ENCODE data around the gene STXBP5L.
A peak's percentile ranks its signal among the peaks of the same experiment; 100 is the strongest.
"Not testable (repeated sequence)": the region's sequence is repeated elsewhere in the genome, so short reads cannot be mapped to it uniquely, and the experiment has no call there.

The STXBP5L gene

GRCh38 chr3:120908030-120908794 is at the start of gene STXBP5L:
Gene STXBP5L (plus strand): TSS chr3:120908205. CDS start chr3:120909579, 1,374 bp downstream.
- peak; percentile 75 for DNase-seq

- no peak for DNase-seq
Observed at GRCh38 chr3:120858521-120858920, 49.5 kb upstream of the STXBP5L start.

- DNase-seq = peak; percentile 51
Observed at GRCh38 chr3:120864541-120864940, 43.5 kb upstream of the STXBP5L start.

DNA sequence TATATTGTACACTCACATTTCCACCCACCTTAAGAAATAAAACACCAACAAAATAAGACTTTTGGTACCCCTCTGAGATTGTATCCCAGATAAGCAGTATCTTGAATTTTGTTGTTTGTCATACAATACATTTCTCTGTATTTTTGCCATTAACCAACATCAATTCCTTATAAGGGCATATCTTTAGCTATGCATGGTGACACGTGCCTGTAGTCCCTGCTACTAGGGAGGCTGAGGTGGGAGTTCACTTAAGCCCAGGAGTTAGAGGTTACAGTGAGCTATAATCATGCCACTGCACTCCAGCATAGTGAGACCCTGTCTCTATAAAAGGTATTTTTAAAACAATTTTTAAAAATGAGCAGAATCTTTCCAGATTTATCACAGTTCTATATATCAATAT is 32.5 kb upstream of the STXBP5L start:
- no peak for DNase-seq

- no peak for DNase-seq
Observed at GRCh38 chr3:120875989-120876388, 32.0 kb upstream of the STXBP5L start.

GRCh38 chr3:120879411-120879810 is 28.6 kb upstream of the STXBP5L start:
- no peak for DNase-seq

DNA sequence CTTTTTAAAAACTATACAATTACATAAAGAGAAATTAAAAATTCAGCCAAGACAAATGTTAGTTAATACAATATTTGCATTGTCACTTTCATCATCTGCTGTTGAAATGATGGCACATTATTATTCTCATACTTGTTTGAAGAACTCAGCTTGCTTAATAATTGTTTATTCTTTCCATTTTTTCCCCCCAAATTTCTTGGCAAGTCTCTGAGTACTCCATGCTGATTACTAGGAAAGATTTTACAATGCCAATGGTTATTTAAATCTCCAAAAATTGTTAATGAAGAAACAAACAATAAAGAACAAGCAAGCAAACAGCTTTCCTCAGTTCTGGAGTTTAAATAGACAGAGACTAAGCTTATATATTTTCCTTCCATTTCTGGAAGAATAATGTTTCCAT is 15.1 kb upstream of the STXBP5L start:
- no peak for DNase-seq

DNA sequence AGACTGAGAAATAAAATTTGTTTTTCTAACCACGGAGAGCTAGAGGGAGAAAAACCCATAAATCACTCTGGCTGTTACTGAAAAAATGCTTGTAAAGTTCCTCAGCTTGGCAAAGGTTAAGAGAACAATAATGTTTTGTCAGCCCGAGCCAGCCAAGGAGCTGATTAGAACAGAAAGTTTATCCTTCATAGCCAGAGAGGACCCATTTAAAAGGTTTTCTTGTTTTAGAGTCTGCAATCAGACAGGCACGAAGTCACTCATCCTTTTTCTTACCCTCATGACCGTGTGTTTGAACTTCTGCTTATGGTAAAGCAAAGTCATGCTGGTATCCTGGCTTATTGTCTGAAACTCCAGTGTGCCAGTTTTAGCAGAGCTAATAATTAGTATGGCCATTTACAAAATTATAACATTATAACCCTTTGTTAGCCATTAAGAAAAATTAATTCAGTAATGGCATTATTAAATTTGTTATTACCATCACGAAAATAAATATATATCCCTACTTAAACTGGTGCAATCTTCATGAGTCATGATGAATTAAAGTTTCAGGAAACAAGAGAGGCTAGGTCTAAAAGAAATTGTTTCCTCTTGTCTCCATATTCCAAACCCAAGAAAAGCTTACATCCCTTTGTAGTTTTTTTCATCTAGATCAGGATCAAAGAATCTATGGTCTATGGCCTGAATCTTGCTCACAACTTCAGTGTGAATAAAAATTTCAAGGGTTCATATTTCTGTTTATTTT is 13.5 kb upstream of the STXBP5L start:
- DNase-seq = no peak

- DNase-seq = not testable (repeated sequence)
Observed at GRCh38 chr3:120901716-120902115, 6.3 kb upstream of the STXBP5L start.

GRCh38 chr3:120903221-120903620 is 4.8 kb upstream of the STXBP5L start:
- DNase-seq = peak; percentile 14

DNA sequence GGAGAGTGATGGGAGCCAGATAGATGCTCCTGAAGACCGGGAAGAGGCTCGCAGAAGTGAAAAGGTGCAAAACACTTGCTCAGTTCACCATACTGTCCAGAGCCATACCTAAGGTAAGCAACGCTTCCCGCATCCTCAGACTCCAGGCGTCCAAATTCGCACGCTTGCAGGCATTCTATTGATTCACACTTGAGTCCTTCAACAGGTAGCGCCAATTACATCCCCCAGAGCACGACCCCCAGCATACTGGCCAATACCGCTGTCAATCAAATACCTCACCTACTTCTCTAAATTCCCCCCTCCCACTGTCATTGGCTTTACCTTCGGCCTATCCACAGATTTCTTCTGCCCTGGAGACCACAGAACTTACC is 361 bp upstream of the STXBP5L start:
- DNase-seq = peak; percentile 99

GRCh38 chr3:120908795-120909601 is 993 bp downstream of the STXBP5L start:
- no peak for DNase-seq

DNA sequence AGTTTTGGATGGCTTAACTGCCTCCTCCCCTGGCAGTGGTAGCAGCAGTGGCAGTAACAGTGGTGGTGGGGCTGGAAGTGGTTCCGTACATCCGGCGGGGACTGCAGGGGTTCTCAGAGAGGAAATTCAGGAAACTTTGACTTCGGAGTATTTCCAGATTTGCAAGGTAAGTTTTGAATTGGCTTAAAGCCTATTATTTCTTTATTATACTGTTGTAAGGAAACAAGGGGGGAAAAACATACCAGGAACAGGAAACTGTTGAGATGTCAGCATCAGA is 1.5 kb downstream of the STXBP5L start:
- DNase-seq = peak; percentile 21

GRCh38 chr3:120926146-120926545 is 18.1 kb downstream of the STXBP5L start:
- DNase-seq = no peak

GRCh38 chr3:120928991-120929390 is 21.0 kb downstream of the STXBP5L start:
- DNase-seq = no peak

- DNase-seq = no peak
Observed at GRCh38 chr3:120931593-120931992, 23.6 kb downstream of the STXBP5L start.

DNA sequence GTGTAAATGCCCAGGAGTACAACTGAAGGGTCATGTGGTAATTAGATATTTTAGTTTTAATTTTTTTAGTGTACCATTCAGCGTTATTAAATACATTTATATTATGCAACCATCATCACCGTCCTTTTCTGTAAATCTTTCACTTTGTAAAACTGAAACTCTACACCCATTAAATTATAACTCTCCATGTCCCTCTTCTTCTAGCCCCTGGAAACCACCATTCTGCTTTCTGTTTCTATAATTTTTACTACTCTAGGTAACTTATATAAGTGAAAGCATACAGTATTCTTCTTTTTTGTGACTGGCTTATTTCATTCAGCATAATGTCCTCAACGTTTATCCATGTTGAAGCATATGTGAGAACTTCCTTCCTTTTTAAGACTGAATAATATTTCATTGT is 48.1 kb downstream of the STXBP5L start:
- DNase-seq = no peak

DNA sequence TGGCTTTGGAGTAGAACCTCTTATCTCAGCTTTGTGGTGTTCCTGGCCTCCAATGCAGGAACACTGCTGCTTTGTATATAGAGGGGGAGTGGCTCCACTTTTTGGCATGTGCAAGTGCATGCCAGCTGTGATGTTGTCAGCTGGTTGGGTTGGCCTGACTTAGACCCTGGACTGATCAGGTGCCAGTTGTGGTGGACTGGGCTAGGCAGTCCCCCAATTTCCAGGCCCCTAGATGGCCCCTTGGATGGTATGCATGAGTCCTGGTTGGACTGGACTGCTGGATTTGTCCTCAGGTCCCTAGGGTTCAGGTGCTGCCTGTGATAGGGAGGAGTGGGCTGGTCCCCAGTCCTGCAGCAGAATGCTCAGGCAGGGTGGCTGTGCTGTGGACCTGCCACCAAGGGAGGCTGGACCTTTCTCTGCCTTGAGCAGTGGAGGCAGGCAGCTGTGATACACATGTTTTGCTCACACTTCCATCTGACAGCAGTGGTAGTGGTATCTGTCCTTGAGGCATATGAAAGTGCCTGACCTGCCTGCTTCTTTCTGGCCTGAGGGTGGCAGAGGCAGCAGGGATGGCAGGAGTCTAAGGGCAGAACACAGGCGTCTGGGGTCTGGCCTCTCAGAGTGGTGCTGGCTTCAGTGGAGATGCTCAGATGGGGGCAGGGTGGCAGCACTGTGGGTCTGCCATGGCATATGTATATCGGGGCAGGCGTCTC is 74.8 kb downstream of the STXBP5L start:
- no peak for DNase-seq

DNA sequence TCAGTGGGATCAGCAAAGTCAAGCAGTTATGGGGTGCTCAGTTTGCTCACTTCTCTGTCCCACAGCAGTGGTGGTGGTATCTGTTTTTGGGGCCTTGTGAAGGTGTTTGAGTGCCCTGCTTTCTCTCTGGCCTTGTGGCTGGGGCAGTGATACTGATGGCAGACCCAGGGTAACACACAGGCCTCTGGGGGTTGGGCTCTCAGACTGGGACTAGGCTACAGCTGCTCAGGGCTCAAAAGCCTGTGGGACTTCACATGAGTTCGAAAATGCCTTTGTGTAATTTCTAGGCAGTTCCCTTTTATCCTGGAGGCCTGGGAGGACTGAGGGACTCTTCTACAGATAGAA is 75.3 kb downstream of the STXBP5L start:
- no peak for DNase-seq

DNA sequence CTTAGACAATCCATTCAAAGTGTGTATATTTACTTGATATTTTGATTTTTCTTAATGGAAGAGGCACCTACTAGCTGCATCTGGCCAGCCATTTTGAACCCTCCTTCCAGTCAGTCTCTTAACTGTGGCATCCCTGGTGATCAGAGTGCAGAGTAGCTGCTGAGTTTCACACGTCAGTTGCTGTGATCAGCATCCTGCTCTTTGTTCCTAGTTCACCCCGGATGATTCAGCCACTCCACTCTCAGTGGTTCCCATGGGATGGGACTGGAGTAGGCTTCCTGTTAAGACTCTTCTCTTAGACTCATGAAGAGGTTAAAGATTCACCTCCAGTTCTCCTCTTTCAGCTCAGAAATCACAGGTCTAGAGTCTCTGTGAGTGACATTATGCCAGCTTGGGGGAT is 75.8 kb downstream of the STXBP5L start:
- no peak for DNase-seq

DNA sequence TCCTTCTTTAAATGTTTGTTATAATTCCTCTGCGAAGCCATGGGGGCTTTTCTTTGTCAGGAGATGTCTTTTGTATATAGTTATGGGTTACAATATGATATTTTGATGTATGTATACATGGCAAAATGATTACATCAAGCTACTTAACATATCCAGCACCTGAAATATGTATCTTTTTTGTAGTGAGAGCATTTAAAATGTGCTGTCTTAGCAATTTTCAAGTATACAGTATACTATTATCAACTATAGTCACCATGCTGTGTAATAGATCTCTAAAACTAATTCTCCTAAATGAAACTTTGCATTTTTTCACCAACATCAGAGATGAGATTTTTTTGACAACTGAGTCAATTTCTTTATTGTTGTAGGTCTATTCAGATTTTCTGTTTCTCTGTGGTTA is 77.2 kb downstream of the STXBP5L start:
- DNase-seq = no peak

DNA sequence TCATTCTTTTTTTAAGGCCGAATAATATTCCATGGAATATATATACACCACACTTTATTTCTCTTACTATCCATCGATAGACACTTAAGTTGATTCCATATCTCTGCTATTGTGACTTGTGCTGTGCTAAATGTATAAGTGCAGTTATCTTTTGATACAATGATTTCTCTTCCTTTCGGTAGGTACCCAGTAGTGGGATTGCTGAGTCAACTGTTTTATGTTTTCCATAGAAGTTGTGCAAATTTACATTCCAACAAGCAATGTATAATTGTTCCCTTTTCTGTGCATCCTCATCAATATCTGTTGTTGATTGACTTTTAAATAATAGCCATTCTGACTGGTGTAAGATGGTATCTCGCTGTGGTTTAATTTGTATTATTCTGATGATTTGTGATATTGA is 81.0 kb downstream of the STXBP5L start:
- DNase-seq = no peak

DNA sequence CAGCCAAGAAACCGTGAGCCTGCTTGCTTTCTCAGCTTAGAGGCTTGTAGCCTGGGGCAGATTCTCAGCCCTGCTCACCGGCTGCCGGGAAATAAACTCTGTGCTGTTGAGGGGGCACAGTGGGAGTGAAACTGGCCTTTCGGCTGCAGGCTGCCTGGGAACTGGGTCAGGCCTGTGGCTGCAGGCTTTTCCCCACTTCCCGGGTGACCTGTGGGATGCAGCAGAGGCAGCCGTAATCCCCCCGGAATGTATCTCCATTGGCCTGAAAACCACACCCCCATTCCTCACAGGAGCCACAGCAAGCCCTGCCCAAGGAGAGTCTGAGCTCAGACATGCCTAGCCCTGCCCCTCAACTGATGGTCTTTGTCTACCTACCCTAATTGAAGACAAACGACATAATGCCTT is 110.9 kb downstream of the STXBP5L start:
- DNase-seq = no peak
